HG03575 (cell line): ENCODE data around the gene NAALADL2.

Source experiments
- ATAC-seq: cut with Tn5 transposase; IDR thresholded peaks from one replicate; pipeline ENCODE4 v1.9.1; 2021; ENCODE audit not compliant: unreplicated experiment, insufficient number of reproducible peaks, low FRiP score; ENCODE audit errors: extremely low read depth

Gene NAALADL2

GRCh38 chr3:174883881-174884675 is 24.9 kb downstream of the NAALADL2 start:
- ATAC-seq: no peak

GRCh38 chr3:174884776-174885568 is 25.8 kb downstream of the NAALADL2 start:
- no peak for ATAC-seq

GRCh38 chr3:174891524-174892203 is 32.5 kb downstream of the NAALADL2 start:
- no peak for ATAC-seq

GRCh38 chr3:174907027-174907426 is 47.9 kb downstream of the NAALADL2 start:
- ATAC-seq: no peak

- ATAC-seq: no peak
Observed at GRCh38 chr3:174907628-174908407, 48.7 kb downstream of the NAALADL2 start.

GRCh38 chr3:174931473-174932353 is 72.6 kb downstream of the NAALADL2 start:
- ATAC-seq: no peak

- ATAC-seq: no peak
Observed at GRCh38 chr3:174936590-174936989, 77.5 kb downstream of the NAALADL2 start.

- ATAC-seq: no peak
Observed at GRCh38 chr3:174937478-174937877, 78.3 kb downstream of the NAALADL2 start.

GRCh38 chr3:174938102-174938501 is 79.0 kb downstream of the NAALADL2 start:
- no peak for ATAC-seq

GRCh38 chr3:174940151-174940550 is 81.0 kb downstream of the NAALADL2 start:
- no peak for ATAC-seq

- no peak for ATAC-seq
Observed at GRCh38 chr3:174945276-174945675, 86.1 kb downstream of the NAALADL2 start.

- ATAC-seq: no peak
Observed at GRCh38 chr3:174945951-174946350, 86.8 kb downstream of the NAALADL2 start.

- no peak for ATAC-seq
Observed at GRCh38 chr3:174949523-174949922, 90.4 kb downstream of the NAALADL2 start.

- ATAC-seq: no peak
Observed at GRCh38 chr3:174951034-174951433, 91.9 kb downstream of the NAALADL2 start.

GRCh38 chr3:174951498-174952005 is 92.4 kb downstream of the NAALADL2 start:
- no peak for ATAC-seq

- ATAC-seq: no peak
Observed at GRCh38 chr3:174953068-174953467, 93.9 kb downstream of the NAALADL2 start.

- no peak for ATAC-seq
Observed at GRCh38 chr3:174955513-174956016, 96.4 kb downstream of the NAALADL2 start.

- no peak for ATAC-seq
Observed at GRCh38 chr3:174957081-174957480, 97.9 kb downstream of the NAALADL2 start.
